IMR-90 (cell line): ENCODE results near the gene FA2H. TPM values are rescaled to one million over a fixed set of nuclear protein-coding genes. Genes with fewer than 3 reads are reported as not detected.

Source experiments
- ATAC-seq: fragments of 200-7000 bp; cut with Tn5 transposase; 2 replicates; pipeline ENCODE4 v1.9.1; 2020; ENCODE audit warnings: low read depth, mild to moderate bottlenecking, moderate library complexity
- BruUV-seq: library from RNA; stranded (reverse); fragments of 400-500 nt; replicated peaks from 2 replicates; lab custom pipeline; 2021; lab: Mats Ljungman, UMichigan
- CTCF ChIA-PET: fragments of 300-600 bp; formaldehyde crosslinking; extraction: SDS; loops from one replicate; lab custom pipeline; 2021; ENCODE audit warnings: antibody characterized with exemption; lab: Yijun Ruan, JAX
- POLR2A ChIA-PET: fragments of 300-600 bp; sonication (Branson Sonifier 250); formaldehyde crosslinking; loops from one replicate; lab custom pipeline; 2022; ENCODE audit warnings: antibody characterized with exemption; ENCODE audit not compliant: unreplicated experiment; lab: Charles Lee
- DNase-seq: peaks from one replicate; pipeline ENCODE4 v3.0.0; 2013
- H2AFZ ChIP-seq: replicated peaks from 2 replicates; pipeline ENCODE3; 2013; ENCODE audit warnings: low read length, mild to moderate bottlenecking; ENCODE audit not compliant: poor library complexity
- H2AK5ac ChIP-seq: 2 replicates; pipeline ENCODE4 v1.6.1; 2013; ENCODE audit warnings: low read depth, low read length, inconsistent platforms
- H2AK9ac ChIP-seq: replicated peaks from 2 replicates; pipeline ENCODE3; 2013; ENCODE audit warnings: mild to moderate bottlenecking, low read depth, low read length, moderate library complexity; ENCODE audit not compliant: poor library complexity
- H2BK120ac ChIP-seq: 2 replicates; pipeline ENCODE4 v1.6.1; 2013; ENCODE audit warnings: low read depth, low read length, inconsistent platforms
- H2BK15ac ChIP-seq: 3 replicates; pipeline ENCODE4 v1.6.1; 2013; ENCODE audit warnings: low read depth, low read length, inconsistent platforms
- H2BK20ac ChIP-seq: 2 replicates; pipeline ENCODE4 v1.6.1; 2013; ENCODE audit warnings: low read depth, mild to moderate bottlenecking, inconsistent platforms, low read length, moderate library complexity
- H2BK5ac ChIP-seq: 2 replicates; pipeline ENCODE4 v1.6.1; 2013; ENCODE audit warnings: mild to moderate bottlenecking, low read depth, low read length, inconsistent platforms; ENCODE audit not compliant: poor library complexity, severe bottlenecking
- H3K14ac ChIP-seq: replicated peaks from 2 replicates; pipeline ENCODE4 v1.6.1; 2013; ENCODE audit warnings: low read depth, low read length, inconsistent platforms
- H3K18ac ChIP-seq: 2 replicates; pipeline ENCODE4 v1.6.1; 2013; ENCODE audit warnings: low read depth, low read length, control low read depth
- H3K23ac ChIP-seq: 2 replicates; pipeline ENCODE4 v1.6.1; 2013; ENCODE audit warnings: low read depth, low read length, inconsistent platforms
- H3K27ac ChIP-seq: 2 replicates; pipeline ENCODE4 v1.5.1; 2013; ENCODE audit warnings: mild to moderate bottlenecking, control low read depth, low read length; ENCODE audit not compliant: insufficient read depth
- H3K27me3 ChIP-seq: 2 replicates; pipeline ENCODE4 v1.6.1; 2013; ENCODE audit warnings: low read length; ENCODE audit not compliant: control insufficient read depth, insufficient read depth
- H3K36me3 ChIP-seq: 2 replicates; pipeline ENCODE4 v1.6.1; 2013; ENCODE audit warnings: low read length, mixed read lengths; ENCODE audit not compliant: control insufficient read depth, insufficient read depth
- H3K4ac ChIP-seq: 2 replicates; pipeline ENCODE4 v1.6.1; 2013; ENCODE audit warnings: low read depth, low read length, inconsistent platforms
- H3K4me1 ChIP-seq: 2 replicates; pipeline ENCODE4 v1.6.1; 2013; ENCODE audit warnings: low read length, mixed read lengths; ENCODE audit not compliant: control insufficient read depth, insufficient read depth
- H3K4me2 ChIP-seq: 2 replicates; pipeline ENCODE4 v1.6.1; 2013; ENCODE audit warnings: low read depth, mild to moderate bottlenecking, control low read depth, low read length, moderate library complexity
- H3K4me3 ChIP-seq: 2 replicates; pipeline ENCODE4 v1.5.1; 2013; ENCODE audit warnings: low read depth, mild to moderate bottlenecking, control low read depth, low read length, moderate library complexity; ENCODE audit not compliant: insufficient read depth
- H3K56ac ChIP-seq: 2 replicates; pipeline ENCODE4 v1.6.1; 2013; ENCODE audit warnings: low read length, inconsistent platforms; ENCODE audit not compliant: insufficient read depth; ENCODE audit errors: extremely low read depth
- H3K79me1 ChIP-seq, 2 experiments: 2 replicates each; pipeline ENCODE4 v1.6.1; 2013; ENCODE audit warnings: low read length in 2 of 2, inconsistent platforms in 1 of 2, low read depth in 1 of 2
- H3K9ac ChIP-seq: 2 replicates; pipeline ENCODE4 v1.6.1; 2013; ENCODE audit warnings: low read depth, low read length, control low read depth
- H3K9me1 ChIP-seq: 2 replicates; pipeline ENCODE4 v1.6.1; 2013; ENCODE audit warnings: low read length, inconsistent platforms; ENCODE audit not compliant: insufficient read depth
- H3K9me3 ChIP-seq: 2 replicates; pipeline ENCODE4 v1.6.1; 2013; ENCODE audit warnings: low read length; ENCODE audit not compliant: control insufficient read depth, insufficient read depth
- H4K20me1 ChIP-seq: 2 replicates; pipeline ENCODE4 v1.6.1; 2013; ENCODE audit warnings: low read length, inconsistent platforms; ENCODE audit not compliant: insufficient read depth
- H4K5ac ChIP-seq: 2 replicates; pipeline ENCODE4 v1.6.1; 2013; ENCODE audit warnings: mild to moderate bottlenecking, low read depth, low read length, control low read depth
- H4K8ac ChIP-seq, 2 experiments: 2 replicates each; pipeline ENCODE4 v1.6.1; 2013; ENCODE audit warnings: low read depth in 2 of 2, low read length in 2 of 2, control low read depth in 1 of 2, inconsistent platforms in 1 of 2
- H4K91ac ChIP-seq: 2 replicates; pipeline ENCODE4 v1.6.1; 2013; ENCODE audit warnings: low read depth, low read length, inconsistent platforms; ENCODE audit not compliant: insufficient read depth
- CHD1 ChIP-seq: IDR thresholded peaks from 2 replicates; pipeline ENCODE4 v1.6.1; 2012; ENCODE audit warnings: low read depth, low read length, improper control_type of control experiment
- FOS ChIP-seq: fragments of 150-350 bp; IDR thresholded peaks from 2 replicates; pipeline ENCODE4 v1.6.1; 2016; ENCODE audit warnings: low read depth, low read length
- MAFK ChIP-seq: IDR thresholded peaks from 2 replicates; pipeline ENCODE4 v1.6.1; 2012; ENCODE audit warnings: low read depth, low read length, improper control_type of control experiment
- NFE2L2 ChIP-seq: fragments of 150-350 bp; IDR thresholded peaks from 2 replicates; pipeline ENCODE4 v1.6.1; 2016; ENCODE audit warnings: low read depth, mild to moderate bottlenecking, low read length
- POLR2A ChIP-seq: IDR thresholded peaks from 2 replicates; pipeline ENCODE4 v1.6.1; 2012; ENCODE audit warnings: mild to moderate bottlenecking, low read depth, low read length
- RAD21 ChIP-seq: IDR thresholded peaks from 2 replicates; pipeline ENCODE4 v1.6.1; 2012; ENCODE audit warnings: low read length, improper control_type of control experiment
- RCOR1 ChIP-seq: IDR thresholded peaks from 2 replicates; pipeline ENCODE4 v1.6.1; 2012; ENCODE audit warnings: mild to moderate bottlenecking, low read length, improper control_type of control experiment; ENCODE audit not compliant: insufficient replicate concordance
- RFX5 ChIP-seq: IDR thresholded peaks from 2 replicates; pipeline ENCODE4 v1.8.0; 2012; ENCODE audit warnings: low read depth, mild to moderate bottlenecking, low read length, moderate library complexity
- SMC3 ChIP-seq: fragments of 150-350 bp; IDR thresholded peaks from 2 replicates; pipeline ENCODE4 v1.6.1; 2016; ENCODE audit warnings: low read depth, mild to moderate bottlenecking, antibody characterized with exemption, low read length, moderate library complexity
- WGBS, 2 experiments: methylation state at CpG; one replicate each; pipeline versions ENCODE4 v1.1.5 to v1.1.7; 2013; ENCODE audit warnings: missing lambda C conversion rate in 2 of 2; ENCODE audit not compliant: insufficient read length in 1 of 2; ENCODE audit errors: extremely low coverage in 2 of 2; 5-methylcytosine and 5-hydroxymethylcytosine counted together
- dilution Hi-C: fragments of 300-500 bp; cut with HindIII; formaldehyde crosslinking; loops from one replicate; pipeline ENCODE4 v1.14.3; 2018; ENCODE audit warnings: low sequenced_read_pairs; ENCODE audit not compliant: unreplicated experiment
- in situ Hi-C: fragments of 300-500 bp; cut with MboI; formaldehyde crosslinking; loops from 3 replicates; pipeline ENCODE4 v1.14.3; 2019; ENCODE audit warnings: low sequenced_read_pairs, inconsistent platforms, mixed read lengths
- intact Hi-C: fragments of 100-400 bp; cut with micrococcal nuclease; formaldehyde crosslinking; loops from 2 replicates; pipeline ENCODE4 v1.10.0; 2022
- polyA plus RNA-seq, 3 experiments: library from polyadenylated mRNA; depleted of rRNA; stranded (reverse); fragments of >200 nt; gene quantifications; 2 replicates each; pipeline ENCODE4 v1.2.3, GENCODE V29; 2012; ENCODE audit warnings: low replicate concordance in 1 of 3
- total RNA-seq: library from RNA; depleted of rRNA; stranded (reverse); fragments of >200 nt; gene quantifications from 2 replicates; pipeline ENCODE4 v1.2.3, GENCODE V29; 2012
- TF ChIP-seq, protein P1 (sequence below): conservative IDR thresholded peaks from 2 replicates; pipeline ENCODE4 v1.5.1; 2012; ENCODE audit warnings: mild to moderate bottlenecking, low read depth, low read length, improper control_type of control experiment
- TF ChIP-seq, protein P2 (sequence below): fragments of 150-350 bp; IDR thresholded peaks from 2 replicates; pipeline ENCODE4 v1.6.1; 2017; ENCODE audit warnings: mild to moderate bottlenecking, antibody characterized with exemption, low read length, low read depth

The FA2H gene
- total and polyA plus RNA-seq, 2 of the 4 experiments (the other 2 are of a cell fraction) = not detected

DNA sequence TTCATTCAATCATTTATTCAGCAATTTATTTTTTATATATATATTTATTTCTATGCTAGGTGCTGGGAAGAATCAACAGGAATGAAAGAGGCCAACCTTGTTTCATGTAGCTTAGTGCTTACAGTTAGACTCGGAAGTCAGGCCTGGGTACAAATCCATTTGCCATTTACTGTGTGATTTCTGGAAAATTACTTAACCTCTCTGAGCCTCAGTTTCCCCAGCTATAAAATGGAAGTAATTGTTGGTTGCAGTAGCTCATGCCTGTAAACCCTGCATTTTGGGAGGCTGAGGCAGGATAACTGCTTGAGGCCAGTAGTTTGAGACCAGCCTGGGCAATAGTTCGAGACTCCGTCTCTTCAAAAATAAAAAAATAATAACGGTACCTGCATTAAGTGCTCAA is 46.7 kb downstream of the FA2H start (continued):
- no peak for TF ChIP-seq MAFK
- TF ChIP-seq RCOR1 = no peak
- TF ChIP-seq POLR2A = no peak
- TF ChIP-seq, protein P1, sequence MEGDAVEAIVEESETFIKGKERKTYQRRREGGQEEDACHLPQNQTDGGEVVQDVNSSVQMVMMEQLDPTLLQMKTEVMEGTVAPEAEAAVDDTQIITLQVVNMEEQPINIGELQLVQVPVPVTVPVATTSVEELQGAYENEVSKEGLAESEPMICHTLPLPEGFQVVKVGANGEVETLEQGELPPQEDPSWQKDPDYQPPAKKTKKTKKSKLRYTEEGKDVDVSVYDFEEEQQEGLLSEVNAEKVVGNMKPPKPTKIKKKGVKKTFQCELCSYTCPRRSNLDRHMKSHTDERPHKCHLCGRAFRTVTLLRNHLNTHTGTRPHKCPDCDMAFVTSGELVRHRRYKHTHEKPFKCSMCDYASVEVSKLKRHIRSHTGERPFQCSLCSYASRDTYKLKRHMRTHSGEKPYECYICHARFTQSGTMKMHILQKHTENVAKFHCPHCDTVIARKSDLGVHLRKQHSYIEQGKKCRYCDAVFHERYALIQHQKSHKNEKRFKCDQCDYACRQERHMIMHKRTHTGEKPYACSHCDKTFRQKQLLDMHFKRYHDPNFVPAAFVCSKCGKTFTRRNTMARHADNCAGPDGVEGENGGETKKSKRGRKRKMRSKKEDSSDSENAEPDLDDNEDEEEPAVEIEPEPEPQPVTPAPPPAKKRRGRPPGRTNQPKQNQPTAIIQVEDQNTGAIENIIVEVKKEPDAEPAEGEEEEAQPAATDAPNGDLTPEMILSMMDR = no peak

DNA sequence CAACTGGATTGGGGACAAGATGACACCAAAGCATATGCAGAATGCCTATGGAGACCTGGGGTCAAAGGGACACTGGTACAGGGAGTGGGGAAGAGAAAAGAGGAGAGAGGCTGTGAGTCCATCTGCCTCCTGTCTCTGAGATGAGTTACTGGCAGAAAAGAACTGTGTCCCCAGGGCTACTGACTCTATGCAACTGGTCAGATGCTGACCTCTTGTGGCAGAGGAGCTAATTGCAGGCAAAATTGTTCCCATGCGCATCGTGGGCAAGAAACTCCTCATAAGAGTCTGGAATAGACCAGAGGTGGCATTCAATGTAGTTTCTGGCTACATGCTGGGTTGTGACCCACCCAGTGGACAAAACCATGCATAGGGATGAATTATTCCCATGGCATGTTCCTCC is 47.9 kb downstream of the FA2H start:
- Histone ChIP-seq H4K20me1 (no peaks in the 10 kb centered on the region), H3K14ac (no peak overlapping the region), H3K9ac (no peak overlapping the region), H3K4me3 (no peak overlapping the region), H4K8ac (no peak overlapping the region), H3K27me3 (no peaks in the 10 kb centered on the region; the same call in 1 of the 2 replicates), H3K23ac (no peak overlapping the region), H3K9me3 (peaks cover 4% of the 10 kb centered on the region; the same call in 1 of the 2 replicates), H3K9me1 (no peaks in the 10 kb centered on the region; the same call in 1 of the 2 replicates), H3K56ac (no peak overlapping the region), H2BK5ac (no peak overlapping the region), H2AFZ (no peak overlapping the region), H3K36me3 (no peaks in the 10 kb centered on the region), H2BK15ac (no peak overlapping the region), H3K18ac (no peak overlapping the region), H3K79me1 (no peaks in the 10 kb centered on the region), H3K4me1 (peaks cover 12% of the 10 kb centered on the region), H2AK5ac (no peak overlapping the region), H3K4ac (no peak overlapping the region), H2BK120ac (no peak overlapping the region), H2BK20ac (no peak overlapping the region), H3K4me2 (no peak overlapping the region), H4K5ac (no peak overlapping the region), H4K91ac (no peak overlapping the region), H3K27ac (no peak overlapping the region), H2AK9ac (peak overlapping the region; percentile 79)
- dilution Hi-C loops (no loop called here), in situ Hi-C loops (no loop called here), intact Hi-C loops (no loop called here)
- TF ChIP-seq SMC3 = 0 out of 2 replicates have a peak, but pooled peaks have one; percentile 8
- no peak for TF ChIP-seq FOS
- no peak for TF ChIP-seq NFE2L2
- no peak for TF ChIP-seq CHD1
- TF ChIP-seq RFX5 = no peak
- no peak for TF ChIP-seq POLR2A
- TF ChIP-seq, protein P2, sequence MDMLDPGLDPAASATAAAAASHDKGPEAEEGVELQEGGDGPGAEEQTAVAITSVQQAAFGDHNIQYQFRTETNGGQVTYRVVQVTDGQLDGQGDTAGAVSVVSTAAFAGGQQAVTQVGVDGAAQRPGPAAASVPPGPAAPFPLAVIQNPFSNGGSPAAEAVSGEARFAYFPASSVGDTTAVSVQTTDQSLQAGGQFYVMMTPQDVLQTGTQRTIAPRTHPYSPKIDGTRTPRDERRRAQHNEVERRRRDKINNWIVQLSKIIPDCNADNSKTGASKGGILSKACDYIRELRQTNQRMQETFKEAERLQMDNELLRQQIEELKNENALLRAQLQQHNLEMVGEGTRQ = no peak
- peak; percentile 18 for TF ChIP-seq RAD21
- TF ChIP-seq, protein P1 = peak; percentile 39
- ChIA-PET CTCF (no interaction called here), POLR2A (no interaction called here)
- WGBS, 2 experiments = no CpG with 5 or more reads among the region's 2 CpGs
- no peak for ATAC-seq
- no TSS peak for BruUV-seq
- no peak for DNase-seq
